AML-193 (cell line): ENCODE results near the gene PCED1A.
A peak's percentile ranks its signal among the peaks of the same experiment; 100 is the strongest.

Experiments used
- DNase-seq, 2 experiments: peaks; one replicate each; lab custom pipeline; 2025; lab: John Stamatoyannopoulos, UW

The PCED1A gene, protein sequence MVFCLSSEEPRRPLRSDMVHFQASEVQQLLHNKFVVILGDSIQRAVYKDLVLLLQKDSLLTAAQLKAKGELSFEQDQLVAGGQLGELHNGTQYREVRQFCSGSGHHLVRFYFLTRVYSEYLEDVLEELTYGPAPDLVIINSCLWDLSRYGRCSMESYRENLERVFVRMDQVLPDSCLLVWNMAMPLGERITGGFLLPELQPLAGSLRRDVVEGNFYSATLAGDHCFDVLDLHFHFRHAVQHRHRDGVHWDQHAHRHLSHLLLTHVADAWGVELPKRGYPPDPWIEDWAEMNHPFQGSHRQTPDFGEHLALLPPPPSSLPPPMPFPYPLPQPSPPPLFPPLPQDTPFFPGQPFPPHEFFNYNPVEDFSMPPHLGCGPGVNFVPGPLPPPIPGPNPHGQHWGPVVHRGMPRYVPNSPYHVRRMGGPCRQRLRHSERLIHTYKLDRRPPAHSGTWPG

DNA sequence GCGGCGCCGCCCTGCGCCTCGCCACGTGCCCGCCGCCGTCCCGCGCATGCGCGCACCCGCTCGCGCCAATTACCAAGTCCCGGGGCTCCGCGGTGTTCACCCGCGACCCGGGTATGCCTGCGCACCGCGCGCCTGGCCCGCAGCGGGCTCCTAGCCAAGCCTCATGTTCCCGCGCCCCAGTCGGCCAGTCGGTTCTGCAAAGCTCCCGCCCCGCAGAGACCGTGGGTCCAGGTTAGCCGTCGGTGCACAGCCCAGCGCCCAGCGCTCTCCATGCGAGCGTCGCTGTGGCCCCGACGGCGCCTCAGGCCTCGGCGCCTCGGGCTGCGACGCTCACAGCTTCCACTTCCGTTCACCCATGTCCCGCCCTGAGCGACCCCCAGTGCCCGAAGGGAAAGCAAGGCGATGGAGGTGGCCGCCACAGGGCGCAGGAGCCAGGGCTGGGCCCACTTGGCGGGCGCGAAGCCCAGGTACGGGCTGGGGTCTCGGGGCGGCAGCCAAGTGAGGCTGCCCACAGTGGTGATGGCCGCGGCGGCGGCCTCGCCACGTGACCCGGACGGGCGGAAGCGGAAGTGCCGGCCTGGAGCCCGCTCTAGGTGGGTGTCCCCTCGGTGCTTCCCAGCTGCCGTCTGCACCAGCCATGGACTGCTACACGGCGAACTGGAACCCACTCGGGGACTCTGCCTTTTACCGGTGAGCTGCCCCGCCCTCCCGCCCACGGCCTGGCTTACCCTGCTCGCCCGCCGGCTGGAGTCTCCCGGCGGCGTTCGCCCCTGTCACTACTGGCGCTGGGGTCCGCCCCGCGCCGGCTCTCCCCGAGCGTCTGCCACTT is at the start of gene PCED1A, which contains the start of gene VPS16:
Gene PCED1A (minus strand): TSS at position 518 of the 829 bp plus-strand sequence. CDS start 743 bp downstream, outside the sequence.
Gene VPS16 (plus strand): TSS at position 608 of the 829 bp plus-strand sequence. CDS start 30 bp downstream, at position 638.
- DNase-seq: peak; percentile 75 to 77

DNA sequence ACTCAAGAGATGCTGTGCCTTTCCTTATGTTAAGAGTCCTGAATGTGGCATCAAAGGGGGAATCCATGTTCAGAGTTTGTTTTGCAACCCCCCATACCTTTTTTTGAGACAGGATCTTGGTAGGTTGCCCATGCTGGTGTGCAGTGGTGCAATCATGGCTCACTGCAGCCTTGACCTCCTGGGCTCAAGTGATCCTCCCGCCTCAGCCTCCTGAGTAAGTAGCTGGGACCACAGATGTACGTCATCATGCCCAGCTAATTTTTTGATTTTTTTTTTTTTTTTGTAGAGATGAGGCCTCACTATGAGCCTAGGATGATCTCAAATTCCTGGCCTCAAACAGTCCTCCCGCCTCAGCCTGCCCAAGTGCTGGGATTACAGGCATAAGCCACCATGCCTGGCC is 49.3 kb upstream of the PCED1A start:
- DNase-seq: no peak

DNA sequence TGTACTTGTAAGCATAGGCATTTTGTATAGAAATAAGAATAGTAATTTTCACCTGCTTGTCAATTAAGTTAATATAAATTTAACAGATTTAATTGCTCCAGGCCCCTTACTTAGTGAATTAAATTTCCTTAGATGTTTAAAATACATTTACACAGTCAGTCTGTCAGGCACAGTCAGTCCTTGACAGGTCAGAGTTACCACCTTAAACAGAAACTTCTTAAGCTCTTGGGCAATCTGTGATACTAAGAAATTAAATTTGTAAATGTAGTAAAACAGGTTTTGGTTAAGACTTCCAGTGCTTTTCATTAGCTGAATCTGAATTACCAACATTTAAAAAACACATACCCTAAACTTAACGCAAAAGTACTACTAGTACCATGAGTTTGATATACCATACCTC is 48.8 kb upstream of the PCED1A start:
- DNase-seq: no peak

DNA sequence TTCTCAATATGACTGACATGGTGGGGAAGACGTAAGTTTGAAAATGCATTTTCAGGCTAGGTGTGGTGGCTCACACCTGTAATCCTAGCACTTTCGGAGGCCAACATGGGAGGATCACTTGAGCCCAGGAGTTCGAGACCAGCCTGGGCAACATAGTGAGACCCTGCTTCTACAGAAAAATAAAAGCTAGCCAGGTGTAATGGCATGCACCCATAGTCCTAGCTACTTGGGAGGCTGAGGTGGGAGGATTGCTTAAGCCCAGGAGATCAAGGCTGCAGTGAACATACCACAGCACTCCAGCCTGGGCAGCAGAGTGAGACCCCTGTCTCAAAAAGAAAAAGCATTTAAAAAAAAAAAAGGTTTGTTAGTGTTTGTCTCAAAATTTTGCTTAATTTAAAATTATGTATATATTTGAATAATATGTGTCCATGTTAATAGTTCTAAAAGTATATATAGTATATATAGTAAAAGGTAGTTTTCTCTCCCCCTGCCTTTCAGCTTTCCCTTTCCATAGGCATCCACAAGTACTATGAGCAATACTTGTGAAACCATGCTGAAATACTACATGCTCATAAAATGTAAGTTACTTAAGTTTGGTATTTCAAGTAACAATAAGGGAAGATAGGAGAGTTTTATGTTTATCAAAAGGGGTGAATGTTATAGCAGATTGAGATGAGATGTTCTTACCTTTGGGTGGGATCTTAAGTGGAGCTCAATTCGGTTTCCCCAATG is 47.9 kb upstream of the PCED1A start:
- peak in 1 of 2 experiments; percentile 2 for DNase-seq

DNA sequence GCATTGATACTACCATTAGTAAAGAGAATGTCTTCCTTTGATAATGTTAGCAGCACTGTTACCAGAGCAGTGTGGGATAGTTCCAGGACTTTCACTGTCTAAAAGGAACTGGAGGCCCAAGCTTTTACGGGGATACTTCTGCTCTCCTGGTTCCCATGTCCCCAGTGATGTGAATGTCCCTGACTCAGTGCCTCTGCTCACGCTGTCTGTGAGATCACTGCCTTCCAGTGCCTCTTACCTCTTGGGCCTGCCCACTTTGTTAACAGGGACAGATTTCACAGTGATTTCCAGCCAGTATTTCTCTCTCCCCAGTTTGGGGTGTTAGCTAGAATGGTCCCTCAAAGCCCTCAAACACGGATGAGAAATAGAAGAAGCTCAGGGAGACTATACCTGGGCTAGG is 47.3 kb upstream of the PCED1A start:
- no peak for DNase-seq

DNA sequence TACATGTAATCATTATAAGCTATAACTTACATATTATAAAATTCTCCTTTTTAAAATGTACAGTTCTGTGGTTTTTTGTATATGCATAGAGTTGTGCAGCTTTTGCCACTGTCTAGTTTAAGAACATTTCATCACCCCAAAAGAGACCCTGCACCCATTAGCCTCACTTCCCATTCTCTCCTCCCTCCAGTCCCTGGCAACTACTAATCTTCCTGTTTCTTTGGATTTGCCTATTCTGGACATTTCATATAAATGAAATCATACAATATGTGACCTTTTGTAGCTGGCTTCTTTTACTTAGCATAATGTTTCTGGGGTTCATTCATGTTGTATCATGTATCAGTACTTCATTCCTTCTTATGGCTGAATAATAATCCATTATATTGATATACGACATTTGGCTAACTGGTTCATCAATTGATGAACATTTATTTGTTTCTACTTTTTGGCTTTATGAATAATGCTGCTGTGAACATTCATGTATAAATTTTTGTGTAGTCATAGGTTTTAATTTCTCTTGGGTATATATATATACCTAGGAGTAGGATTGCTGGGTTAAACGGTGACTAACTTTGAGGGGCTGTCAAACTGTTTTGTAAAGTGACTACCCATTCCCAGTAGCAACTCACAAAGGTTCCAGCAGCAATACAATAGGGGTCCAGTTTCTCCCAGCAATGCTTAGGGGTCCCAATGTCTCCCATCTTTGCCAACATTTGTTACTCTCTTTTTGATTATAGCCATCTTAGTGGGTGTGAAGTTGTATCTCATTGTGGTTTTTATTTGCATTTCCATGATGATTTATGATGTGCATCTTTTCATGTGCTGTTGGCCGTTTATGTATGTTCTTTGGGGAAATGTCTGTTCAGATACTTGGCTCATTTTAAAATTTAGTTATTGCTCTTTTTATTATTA is 43.5 kb upstream of the PCED1A start:
- DNase-seq: no peak

DNA sequence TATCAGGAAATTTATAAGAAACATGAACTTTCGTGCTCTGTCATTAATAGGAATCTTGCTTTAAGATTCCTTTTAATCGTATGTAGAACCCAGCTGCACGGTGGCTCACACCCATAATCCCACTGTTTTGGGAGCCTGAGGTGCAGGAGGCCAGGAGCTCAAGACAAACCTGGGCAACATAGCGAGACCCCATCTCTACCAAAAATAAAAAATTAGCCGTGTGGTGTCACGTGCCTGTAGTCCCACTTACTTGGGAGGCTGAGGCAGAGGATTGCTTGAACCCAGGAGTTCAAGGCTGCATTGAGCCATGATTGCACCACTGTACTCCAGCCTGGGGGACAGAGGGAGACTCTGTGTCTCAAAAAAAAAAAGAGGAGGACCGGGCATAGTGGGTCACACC is 40.2 kb upstream of the PCED1A start:
- no peak for DNase-seq

DNA sequence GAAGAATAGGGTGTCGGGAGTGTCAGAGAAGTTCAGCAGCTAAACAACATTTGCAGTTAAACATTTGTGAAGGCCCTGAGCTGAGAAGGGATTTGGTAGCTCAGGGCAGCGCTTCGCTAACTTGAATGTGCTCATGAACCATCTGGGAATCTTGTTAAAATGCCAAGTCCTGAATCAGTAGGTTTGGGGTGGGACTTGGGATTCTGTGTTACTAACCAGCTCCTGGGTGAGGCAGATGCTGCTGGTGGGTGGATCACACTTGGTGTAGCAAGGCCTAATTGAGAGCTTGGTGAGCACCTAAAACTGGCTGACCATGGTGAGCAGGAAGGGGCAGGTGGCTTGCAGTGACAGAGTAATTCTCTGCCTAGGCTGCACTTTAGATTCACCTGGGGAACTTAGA is 38.7 kb upstream of the PCED1A start:
- DNase-seq: no peak

DNA sequence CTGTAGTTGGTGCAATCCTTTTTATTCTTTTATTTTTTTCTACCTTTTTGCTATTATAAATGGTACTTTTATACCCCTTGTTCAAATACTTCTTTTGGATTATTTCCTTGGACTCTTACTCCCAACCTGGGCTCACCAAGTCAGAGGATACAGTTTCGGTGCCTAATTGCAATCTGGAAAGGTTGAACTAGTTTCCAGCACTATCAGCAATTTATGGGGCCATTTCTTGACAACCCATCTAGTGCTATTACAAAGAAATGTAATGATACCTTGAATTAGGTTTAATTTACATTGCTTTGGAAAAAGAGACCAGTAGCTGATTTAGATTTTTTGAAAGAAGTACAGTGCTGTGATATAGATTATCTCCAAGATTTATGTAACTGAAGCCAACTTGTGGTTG is 38.1 kb upstream of the PCED1A start:
- DNase-seq: no peak

DNA sequence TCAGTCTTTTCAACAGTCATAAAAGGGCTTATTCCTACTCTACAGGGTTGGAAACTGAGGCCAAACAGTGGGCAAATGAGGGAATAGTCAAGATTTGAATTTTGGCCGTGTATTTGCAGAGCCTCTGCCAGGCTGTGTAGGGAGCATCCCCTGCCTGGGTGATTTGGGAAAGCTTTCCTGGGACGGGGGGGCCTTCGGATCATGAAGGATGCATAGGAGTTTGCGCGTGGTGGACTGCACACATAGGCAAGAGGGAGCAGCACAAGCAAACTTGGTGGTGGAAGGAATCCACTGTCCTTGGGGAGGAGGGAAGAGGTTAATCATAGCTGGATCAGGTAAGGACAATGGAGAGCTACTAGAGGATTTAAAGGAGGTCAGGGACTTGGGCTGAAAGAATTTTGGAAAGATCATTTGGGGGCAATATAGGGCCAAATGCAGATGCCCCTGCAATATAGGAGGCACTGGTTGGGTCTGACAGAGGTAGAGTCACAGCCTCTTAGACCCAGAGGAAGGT is 35.3 kb upstream of the PCED1A start:
- DNase-seq: no peak

DNA sequence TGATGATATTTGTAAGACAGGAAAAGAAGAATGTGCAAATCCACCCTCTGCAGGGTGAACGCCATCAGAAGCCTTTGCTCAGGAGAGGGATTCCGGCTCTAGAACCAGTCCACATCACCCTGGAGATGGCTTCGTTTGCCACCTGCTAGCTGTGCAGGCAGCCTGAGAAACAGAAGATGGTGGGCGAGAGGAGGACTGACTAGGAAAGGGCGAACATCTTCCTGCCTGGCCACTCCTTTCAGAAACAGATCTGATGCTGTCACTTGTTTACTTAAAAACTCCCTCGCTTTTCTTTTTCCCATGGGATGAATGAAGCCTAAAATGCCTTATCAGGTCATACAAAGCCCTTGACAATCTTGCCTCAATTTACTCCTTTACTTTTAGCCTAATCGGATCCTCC is 34.0 kb upstream of the PCED1A start:
- no peak for DNase-seq

DNA sequence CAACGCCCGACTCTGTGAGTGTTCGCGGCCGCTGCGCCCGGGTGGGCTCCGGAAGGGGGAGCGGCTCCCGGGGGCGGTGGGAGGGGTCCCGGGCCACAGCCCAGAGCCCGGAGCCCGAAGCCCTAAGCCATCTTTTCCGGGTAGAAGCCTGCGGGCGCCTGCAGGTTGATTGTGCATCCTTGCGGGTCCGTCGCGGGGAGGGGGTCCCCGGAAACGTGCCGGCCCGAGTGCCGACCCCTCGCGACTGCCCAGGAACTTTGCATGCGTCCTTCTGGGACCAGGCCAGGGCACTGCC is 33.2 kb upstream of the PCED1A start:
- no peak for DNase-seq

DNA sequence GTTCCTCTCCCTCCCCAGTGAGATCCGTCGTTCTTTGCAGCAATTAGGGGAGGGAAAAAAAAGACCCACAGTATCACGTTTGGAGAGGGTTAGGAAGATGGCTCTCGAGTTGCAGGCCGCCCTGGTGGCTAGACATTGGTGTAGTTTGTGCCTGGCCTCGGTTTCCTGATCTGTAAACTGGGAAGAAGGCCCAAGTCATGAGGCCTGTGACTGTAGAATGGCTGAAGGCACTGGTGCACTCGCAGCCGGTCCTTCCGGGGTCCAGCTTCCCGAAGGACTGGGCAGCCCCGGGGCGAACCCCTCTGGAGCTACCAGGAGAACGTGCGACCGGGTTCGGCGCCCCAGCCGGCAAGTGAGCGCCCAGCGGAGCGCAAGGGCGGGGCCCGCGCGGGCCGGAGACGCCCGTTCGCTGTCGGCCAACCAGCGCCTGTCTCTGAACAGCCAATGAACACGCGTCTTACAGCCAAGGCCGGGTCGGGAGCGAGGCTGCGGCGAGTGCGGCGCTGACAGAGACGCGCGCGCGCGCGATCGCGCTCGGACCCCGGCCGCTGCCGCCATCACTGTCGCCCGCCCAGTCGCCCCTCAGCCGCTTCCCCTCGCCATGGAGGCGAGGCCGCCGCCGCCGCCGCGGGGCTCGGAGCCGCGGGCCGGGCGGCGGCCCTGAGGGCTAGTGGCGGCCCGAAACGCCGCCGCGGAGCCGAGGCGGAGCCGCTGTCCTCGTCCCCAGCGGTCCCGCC is 32.7 kb upstream of the PCED1A start, which contains the start of gene PTPRA:
Gene PTPRA (plus strand): TSS at position 472 of the 737 bp plus-strand sequence. CDS start 90,797 bp downstream, outside the sequence.
- peak; percentile 78 to 80 for DNase-seq

DNA sequence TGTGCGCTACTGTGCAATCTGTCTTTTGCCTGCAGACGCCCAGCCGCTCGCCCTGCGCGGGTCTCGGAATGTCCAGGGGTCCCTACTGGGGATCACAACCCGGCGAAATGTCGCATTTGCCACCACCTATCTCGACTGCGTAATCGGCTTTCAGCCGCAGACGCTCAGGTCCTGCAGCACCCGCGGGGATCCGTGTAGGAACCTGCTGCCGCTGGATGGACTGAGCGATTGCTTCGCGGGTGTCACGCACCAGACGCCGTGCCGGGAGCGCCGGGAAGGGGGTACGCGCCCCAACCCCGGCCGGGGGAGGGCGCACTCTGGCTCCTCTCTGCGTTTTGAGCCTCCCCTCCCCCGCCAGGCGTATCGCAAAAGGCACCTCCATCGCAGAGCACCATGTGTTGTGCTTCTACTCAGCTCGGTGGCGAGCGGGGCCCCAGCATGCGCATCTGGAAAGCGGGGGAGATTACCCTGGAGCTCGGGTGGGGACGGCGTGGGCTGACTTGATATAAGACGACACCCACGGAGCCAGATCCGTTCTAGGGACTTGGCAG is 32.1 kb upstream of the PCED1A start:
- DNase-seq: peak; percentile 41 to 47

DNA sequence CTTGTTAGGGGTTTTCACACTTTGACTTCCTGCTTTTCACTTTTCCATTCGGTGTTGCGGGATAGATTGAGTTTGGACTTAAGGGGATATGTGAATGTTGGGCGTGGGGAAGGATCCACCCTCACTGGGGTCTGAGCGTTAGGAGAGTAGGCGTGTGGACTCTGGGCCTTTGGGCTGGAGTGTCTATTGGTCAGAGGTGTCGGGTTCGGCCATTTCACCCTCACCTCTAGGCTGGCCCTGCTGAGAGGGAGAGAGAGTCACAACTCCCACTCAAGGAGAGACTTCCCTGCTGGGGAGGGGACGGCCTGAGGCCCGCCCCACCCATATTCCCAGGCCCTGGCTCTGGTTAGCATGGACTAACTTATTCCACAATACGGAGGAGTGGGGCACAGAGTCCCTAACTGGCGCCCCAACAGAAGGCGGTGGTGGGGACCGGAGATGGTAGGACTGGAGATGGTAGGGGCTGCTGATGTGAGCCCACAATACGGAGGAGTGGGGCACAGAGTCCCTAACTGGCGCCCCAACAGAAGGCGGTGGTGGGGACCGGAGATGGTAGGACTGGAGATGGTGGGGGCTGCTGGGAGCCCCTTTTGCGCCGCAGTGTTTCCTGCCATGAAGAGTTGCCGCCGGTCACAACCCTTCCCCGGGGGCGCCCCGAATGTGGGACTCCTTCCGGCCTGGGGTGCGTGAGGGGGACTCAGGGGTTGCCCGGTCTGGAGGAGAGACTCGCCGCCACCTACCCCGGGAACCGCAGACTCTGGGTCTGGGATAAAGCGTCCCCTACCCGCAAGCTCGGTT is 31.4 kb upstream of the PCED1A start:
- DNase-seq: no peak

DNA sequence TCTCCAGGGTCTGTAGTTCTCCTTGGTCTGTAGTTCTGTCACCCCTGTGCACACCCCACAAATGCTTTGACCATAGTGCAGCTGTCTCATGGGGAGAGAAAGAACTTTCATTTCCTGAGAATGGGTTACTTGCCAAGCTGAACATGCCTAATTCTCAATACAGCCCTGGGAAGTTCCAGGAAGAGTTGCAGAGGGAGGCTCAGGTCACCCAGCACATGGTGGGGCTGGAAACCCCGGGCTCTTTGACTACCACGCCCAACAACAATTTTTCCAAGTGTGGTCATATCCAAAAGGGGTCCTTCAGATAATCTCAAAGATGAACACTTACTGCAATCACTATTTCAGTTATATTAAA is 30.6 kb upstream of the PCED1A start:
- no peak for DNase-seq

DNA sequence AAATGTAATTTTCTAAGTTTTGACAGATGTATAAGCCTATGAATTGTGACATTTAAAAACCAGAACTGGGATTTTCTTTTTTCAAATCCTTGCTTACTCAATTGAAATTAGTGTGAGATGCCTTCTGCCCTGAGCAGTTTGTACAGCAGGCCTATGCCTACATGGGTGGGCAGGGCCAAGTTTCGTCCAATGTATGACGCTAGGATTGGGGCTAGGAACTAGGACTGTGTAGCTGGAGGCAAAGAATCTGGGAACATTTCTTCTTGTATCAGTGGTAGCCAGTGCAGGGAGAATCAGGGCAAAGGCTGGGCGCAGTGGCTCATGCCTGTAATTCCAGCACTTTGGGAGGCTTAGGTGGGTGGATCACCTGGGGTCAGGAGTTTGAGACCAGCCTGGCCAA is 28.9 kb upstream of the PCED1A start:
- DNase-seq: no peak

DNA sequence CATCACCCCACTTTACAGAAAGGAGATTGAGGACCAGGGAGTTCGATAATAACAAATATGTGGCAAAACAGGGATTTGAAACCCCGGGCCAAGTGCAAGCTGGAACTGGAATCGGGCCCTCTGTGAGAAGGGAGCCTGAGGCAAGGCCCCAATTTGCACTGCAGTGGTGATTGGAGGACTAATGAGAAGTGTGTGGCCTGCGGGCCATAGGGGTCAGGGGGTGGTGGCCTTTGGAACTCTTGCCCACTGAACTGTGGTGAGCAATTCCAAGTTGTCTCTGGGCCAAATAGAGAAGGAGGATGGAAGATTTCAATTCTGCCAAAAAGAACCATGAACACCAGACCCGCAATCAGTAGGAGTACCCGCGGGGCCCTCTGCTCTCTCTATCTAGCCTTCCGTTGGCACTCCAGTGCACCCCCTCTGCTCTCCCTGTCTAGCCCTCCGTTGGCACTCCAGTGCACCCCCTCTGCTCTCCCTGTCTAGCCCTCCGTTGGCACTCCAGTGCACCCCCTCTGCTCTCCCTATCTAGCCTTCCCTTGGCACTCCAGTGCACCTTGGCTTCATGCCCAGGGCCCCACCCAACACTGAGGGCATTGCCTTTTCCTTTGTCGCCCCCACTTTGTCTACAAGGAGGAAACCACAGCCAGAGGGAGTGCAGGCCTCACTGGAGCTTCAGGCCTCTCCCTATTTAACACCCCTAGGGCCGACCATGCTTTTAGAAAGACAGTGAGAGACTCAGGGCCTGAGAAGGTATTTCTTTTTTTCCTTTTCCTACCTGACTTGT is 26.8 kb upstream of the PCED1A start:
- no peak for DNase-seq
